ENCODE measurements around the gene TM4SF1. TPM values are rescaled to one million over a fixed set of nuclear protein-coding genes. Genes with fewer than 3 reads are reported as not detected.

TM4SF1 gene
- total and polyA plus RNA-seq, 9 of the 15 experiments (the other 6 are each of a cell fraction or from before 2014, with no cell fraction given): 0.06 to 0.44 (median 0.08) TPM; not detected in 4

DNA sequence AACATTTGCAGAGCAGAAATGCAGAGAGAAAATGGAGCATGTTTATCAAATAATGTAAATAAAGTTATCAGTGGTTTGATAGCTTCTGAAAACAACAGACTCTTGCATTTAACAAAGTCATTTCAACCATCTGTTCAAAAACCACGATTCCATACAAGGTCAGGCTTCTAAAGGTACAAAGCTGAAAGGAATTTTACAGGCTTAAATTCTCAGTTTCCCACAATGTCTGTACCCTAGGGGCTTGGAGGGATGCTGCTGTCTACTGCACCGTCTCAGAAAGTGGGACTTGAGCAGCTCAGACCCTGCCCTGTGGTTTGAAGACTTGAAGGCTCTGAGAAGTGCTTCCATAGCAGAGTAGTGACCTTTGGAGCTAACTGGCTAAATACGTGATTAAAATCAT, 30.4 kb upstream of the TM4SF1 start (continued):
- TF ChIP-seq, protein P1, sequence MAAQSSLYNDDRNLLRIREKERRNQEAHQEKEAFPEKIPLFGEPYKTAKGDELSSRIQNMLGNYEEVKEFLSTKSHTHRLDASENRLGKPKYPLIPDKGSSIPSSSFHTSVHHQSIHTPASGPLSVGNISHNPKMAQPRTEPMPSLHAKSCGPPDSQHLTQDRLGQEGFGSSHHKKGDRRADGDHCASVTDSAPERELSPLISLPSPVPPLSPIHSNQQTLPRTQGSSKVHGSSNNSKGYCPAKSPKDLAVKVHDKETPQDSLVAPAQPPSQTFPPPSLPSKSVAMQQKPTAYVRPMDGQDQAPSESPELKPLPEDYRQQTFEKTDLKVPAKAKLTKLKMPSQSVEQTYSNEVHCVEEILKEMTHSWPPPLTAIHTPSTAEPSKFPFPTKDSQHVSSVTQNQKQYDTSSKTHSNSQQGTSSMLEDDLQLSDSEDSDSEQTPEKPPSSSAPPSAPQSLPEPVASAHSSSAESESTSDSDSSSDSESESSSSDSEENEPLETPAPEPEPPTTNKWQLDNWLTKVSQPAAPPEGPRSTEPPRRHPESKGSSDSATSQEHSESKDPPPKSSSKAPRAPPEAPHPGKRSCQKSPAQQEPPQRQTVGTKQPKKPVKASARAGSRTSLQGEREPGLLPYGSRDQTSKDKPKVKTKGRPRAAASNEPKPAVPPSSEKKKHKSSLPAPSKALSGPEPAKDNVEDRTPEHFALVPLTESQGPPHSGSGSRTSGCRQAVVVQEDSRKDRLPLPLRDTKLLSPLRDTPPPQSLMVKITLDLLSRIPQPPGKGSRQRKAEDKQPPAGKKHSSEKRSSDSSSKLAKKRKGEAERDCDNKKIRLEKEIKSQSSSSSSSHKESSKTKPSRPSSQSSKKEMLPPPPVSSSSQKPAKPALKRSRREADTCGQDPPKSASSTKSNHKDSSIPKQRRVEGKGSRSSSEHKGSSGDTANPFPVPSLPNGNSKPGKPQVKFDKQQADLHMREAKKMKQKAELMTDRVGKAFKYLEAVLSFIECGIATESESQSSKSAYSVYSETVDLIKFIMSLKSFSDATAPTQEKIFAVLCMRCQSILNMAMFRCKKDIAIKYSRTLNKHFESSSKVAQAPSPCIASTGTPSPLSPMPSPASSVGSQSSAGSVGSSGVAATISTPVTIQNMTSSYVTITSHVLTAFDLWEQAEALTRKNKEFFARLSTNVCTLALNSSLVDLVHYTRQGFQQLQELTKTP (IDR thresholded peaks at IDR 0.05; ENCODE audit: low read depth in 1 of 2, partially characterized antibody in 2 of 2): no peak
- TF ChIP-seq ZNF274 (IDR thresholded peaks at IDR 0.05; ENCODE audit: borderline replicate concordance, low read depth, low read length) (no peak), KAT8 (IDR thresholded peaks at IDR 0.05; ENCODE audit: low read depth) (no peak), BCL6 (CRISPR knock-in tag; IDR thresholded peaks at IDR 0.05) (no peak), CBFA2T3 (IDR thresholded peaks at IDR 0.05) (no peak), MAFG (tag; conservative IDR thresholded peaks at IDR 0.05) (no peak)

DNA sequence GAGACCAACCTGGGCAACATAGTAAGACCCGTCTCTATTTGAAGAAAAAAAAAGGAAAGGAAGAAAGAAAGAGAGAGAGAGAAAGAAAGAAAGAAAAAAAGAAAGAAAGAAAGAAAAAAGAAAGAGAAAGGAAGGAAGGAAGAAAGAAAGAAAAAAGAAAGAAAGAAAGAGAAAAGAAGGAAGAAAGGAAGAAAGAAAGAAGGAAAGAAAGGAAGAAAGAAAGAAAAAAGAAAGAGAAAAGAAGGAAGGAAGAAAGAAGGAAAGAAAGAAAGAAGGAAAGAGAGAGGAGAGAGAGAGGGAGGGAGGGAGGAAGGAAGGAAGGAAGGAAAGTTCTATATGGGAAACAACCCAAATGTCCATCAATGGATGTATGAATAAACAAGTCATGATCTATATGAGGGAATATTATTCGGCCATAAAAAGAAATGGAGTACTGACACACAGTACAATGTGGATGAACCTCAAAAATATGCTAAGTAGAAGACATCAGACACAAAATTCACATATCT, 28.8 kb upstream of the TM4SF1 start:
- Histone ChIP-seq H3K27ac (ENCODE audit: extremely low read depth, low read depth, low read length) (no peak overlapping the region), H3K36me3 (ENCODE audit: control insufficient read depth, insufficient read depth, low read length) (no peaks in the 10 kb centered on the region), H3K4me1 (replicated peaks in 1 of 2; ENCODE audit: control insufficient read depth in 2 of 2, insufficient read depth in 2 of 2, low read length in 2 of 2) (no peaks in the 10 kb centered on the region), H3K79me2 (ENCODE audit: control insufficient read depth, insufficient read depth, low read length) (no peaks in the 10 kb centered on the region), H3K9ac (ENCODE audit: insufficient read depth in 1 of 2, low read depth in 2 of 2, low read length in 2 of 2) (no peak overlapping the region), H2AFZ (ENCODE audit: low read depth, low read length) (no peak overlapping the region), H4K20me1 (replicated peaks; ENCODE audit: control insufficient read depth, insufficient read depth, low read length) (no peaks in the 10 kb centered on the region), H3K9me3 (replicated peaks; ENCODE audit: control insufficient read depth, insufficient read depth, low read depth, low read length) (no peaks in the 10 kb centered on the region), H3K9me1 (ENCODE audit: control insufficient read depth, insufficient read depth, low read length) (no peaks in the 10 kb centered on the region), H3K27me3 (ENCODE audit: control insufficient read depth in 2 of 2, insufficient read depth in 2 of 2, low read length in 2 of 2) (no peaks in the 10 kb centered on the region), H3K4me3 (no peak overlapping the region), H3K4me2 (ENCODE audit: insufficient read depth, low read length) (no peak overlapping the region)
- intact Hi-C loops (cut with micrococcal nuclease): no loop called here
- DNase-seq (ENCODE audit: extremely low read depth in 1 of 4, low spot score in 3 of 4) (no peak), FAIRE-seq (no peak), ATAC-seq (no peak)
- ChIA-PET POLR2A (interaction anchor here (0.6 kb wide), 1 partner anchor 9 kb away, joined by 4 read pairs; no protein-coding TSS in a partner anchor), CTCF (ENCODE audit: low intra/inter-chr PET ratio) (no interaction called here)
- in situ Hi-C loops (cut with MboI): loop anchor here (10.0 kb wide), 1 partner anchor 1351 kb away; no protein-coding TSS in a partner anchor
- 0% methylated on average over 2 of the region's 2 CpGs for WGBS (ENCODE audit: insufficient coverage, low coverage, missing lambda C conversion rate)
- TF ChIP-seq, protein P2, sequence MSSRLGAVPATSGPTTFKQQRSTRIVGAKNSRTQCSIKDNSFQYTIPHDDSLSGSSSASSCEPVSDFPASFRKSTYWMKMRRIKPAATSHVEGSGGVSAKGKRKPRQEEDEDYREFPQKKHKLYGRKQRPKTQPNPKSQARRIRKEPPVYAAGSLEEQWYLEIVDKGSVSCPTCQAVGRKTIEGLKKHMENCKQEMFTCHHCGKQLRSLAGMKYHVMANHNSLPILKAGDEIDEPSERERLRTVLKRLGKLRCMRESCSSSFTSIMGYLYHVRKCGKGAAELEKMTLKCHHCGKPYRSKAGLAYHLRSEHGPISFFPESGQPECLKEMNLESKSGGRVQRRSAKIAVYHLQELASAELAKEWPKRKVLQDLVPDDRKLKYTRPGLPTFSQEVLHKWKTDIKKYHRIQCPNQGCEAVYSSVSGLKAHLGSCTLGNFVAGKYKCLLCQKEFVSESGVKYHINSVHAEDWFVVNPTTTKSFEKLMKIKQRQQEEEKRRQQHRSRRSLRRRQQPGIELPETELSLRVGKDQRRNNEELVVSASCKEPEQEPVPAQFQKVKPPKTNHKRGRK (tag; IDR thresholded peaks at IDR 0.05): peak; percentile 90
- no peak for TF ChIP-seq TGIF2 (CRISPR knock-in tag; IDR thresholded peaks at IDR 0.05)
- no TSS peak for BruUV-seq (replicated peaks)
